SU-DHL-6 (cell line): ENCODE results near the gene GCNT1.

Experiments
- H2AFZ ChIP-seq: fragments of 200-600 bp; sonication (generic); 2 replicates; pipeline ENCODE4 v1.6.1; 2014; ENCODE audit warnings: low read depth, mild to moderate bottlenecking, moderate library complexity, mixed read lengths, antibody characterized with exemption, low read length; ENCODE audit not compliant: severe bottlenecking
- H3F3A ChIP-seq: fragments of 200-600 bp; shearing (Covaris generic); 2 replicates; pipeline ENCODE4 v1.6.0; 2016; ENCODE audit warnings: antibody characterized with exemption, mild to moderate bottlenecking; ENCODE audit not compliant: insufficient read depth
- H3K27ac ChIP-seq: fragments of 200-600 bp; sonication (generic); 2 replicates; pipeline ENCODE4 v1.5.1; 2016; ENCODE audit warnings: low read depth, mild to moderate bottlenecking, low read length, moderate library complexity, mixed read lengths
- H3K27me3 ChIP-seq: fragments of 200-600 bp; sonication (generic), shearing (Covaris generic); 2 replicates; pipeline ENCODE4 v1.6.0; 2014; ENCODE audit warnings: mild to moderate bottlenecking, low read length
- H3K36me3 ChIP-seq: fragments of 200-600 bp; sonication (generic); 2 replicates; pipeline ENCODE4 v1.6.1; 2014; ENCODE audit warnings: mild to moderate bottlenecking, low read length, mixed read lengths
- H3K4me2 ChIP-seq: fragments of 300-600, 200-600 bp; shearing (Covaris generic), sonication (generic); 2 replicates; pipeline ENCODE4 v1.6.0; 2014; ENCODE audit warnings: low read length, low read depth, mild to moderate bottlenecking; ENCODE audit not compliant: poor library complexity, severe bottlenecking
- H3K4me3 ChIP-seq: fragments of 200-600 bp; sonication (generic); 2 replicates; pipeline ENCODE4 v1.5.1; 2014; ENCODE audit warnings: antibody characterized with exemption, low read length, mild to moderate bottlenecking, mixed read lengths; ENCODE audit not compliant: insufficient read depth, poor library complexity, severe bottlenecking
- H3K79me2 ChIP-seq: fragments of 200-600 bp; sonication (generic); 2 replicates; pipeline ENCODE4 v1.6.1; 2014; ENCODE audit warnings: mild to moderate bottlenecking, low read length, moderate library complexity; ENCODE audit not compliant: insufficient read depth
- H3K9ac ChIP-seq: fragments of 200-600 bp; sonication (generic); 2 replicates; pipeline ENCODE4 v1.7.0; 2014; ENCODE audit warnings: mild to moderate bottlenecking, low read length
- H3K9me2 ChIP-seq: fragments of 200-600 bp; sonication (generic); replicated peaks from 2 replicates; pipeline ENCODE4 v1.6.1; 2014; ENCODE audit warnings: low read length; ENCODE audit not compliant: insufficient read depth
- H3K9me3 ChIP-seq: fragments of 200-600 bp; sonication (generic); 2 replicates; pipeline ENCODE4 v1.6.1; 2014; ENCODE audit warnings: low read length, mixed read lengths; ENCODE audit not compliant: insufficient read depth
- H4K20me1 ChIP-seq: fragments of 200-600 bp; sonication (generic); 2 replicates; pipeline ENCODE4 v1.6.1; 2014; ENCODE audit warnings: low read depth, mild to moderate bottlenecking, antibody characterized with exemption, low read length, moderate library complexity, mixed read lengths
- EZH2phosphoT487 ChIP-seq: fragments of 200-600 bp; sonication (generic), shearing (Covaris generic); conservative IDR thresholded peaks from 2 replicates; pipeline ENCODE4 v1.6.1; 2018; ENCODE audit warnings: mild to moderate bottlenecking, antibody characterized with exemption, low read length, moderate library complexity, mixed read lengths
- TF ChIP-seq, protein P1 (sequence below): fragments of 200-600 bp; sonication (generic); IDR thresholded peaks from one replicate; pipeline ENCODE4 v1.5.1; 2017; ENCODE audit warnings: antibody characterized with exemption, mild to moderate bottlenecking, low read length, moderate library complexity; ENCODE audit not compliant: insufficient read depth, poor library complexity, severe bottlenecking

The GCNT1 gene

DNA sequence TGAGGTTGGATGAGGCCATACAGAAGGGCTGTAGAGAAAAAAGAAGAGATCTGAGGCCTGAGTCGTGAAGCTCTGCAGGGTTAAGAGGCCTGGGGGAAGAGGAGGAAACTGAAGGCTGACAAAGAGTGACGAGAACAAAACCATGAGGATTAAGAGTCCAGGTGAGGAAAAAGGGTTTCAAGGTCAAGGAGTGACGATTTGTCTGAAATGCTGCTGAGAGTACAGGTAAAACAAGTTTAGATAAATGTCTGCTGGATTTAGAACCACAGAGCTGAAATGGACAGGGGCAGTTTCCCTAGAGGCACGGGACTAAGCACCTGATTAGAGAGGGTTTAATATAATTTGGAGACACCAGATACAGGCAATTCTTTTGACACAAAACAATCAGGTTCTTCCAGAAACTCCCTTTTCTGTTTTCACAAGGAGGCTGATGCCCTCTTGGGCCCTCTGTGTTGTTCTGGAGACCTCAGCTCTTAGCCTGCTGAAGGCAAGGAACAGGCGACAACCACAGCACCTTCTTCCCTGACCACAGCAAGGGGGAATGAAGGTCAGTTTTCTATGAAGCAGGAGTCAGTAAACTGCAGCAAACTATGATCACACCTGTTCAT is 14.6 kb upstream of the GCNT1 start:
- no peaks in the 10 kb centered on the region for H3K27me3 ChIP-seq
- H3K9me3 ChIP-seq: no peaks in the 10 kb centered on the region
- H3K79me2 ChIP-seq: no peaks in the 10 kb centered on the region
- no peak overlapping the region for H3K4me2 ChIP-seq
- no peak overlapping the region for H3K27ac ChIP-seq
- TF ChIP-seq EZH2phosphoT487: no peak
- TF ChIP-seq, protein P1, sequence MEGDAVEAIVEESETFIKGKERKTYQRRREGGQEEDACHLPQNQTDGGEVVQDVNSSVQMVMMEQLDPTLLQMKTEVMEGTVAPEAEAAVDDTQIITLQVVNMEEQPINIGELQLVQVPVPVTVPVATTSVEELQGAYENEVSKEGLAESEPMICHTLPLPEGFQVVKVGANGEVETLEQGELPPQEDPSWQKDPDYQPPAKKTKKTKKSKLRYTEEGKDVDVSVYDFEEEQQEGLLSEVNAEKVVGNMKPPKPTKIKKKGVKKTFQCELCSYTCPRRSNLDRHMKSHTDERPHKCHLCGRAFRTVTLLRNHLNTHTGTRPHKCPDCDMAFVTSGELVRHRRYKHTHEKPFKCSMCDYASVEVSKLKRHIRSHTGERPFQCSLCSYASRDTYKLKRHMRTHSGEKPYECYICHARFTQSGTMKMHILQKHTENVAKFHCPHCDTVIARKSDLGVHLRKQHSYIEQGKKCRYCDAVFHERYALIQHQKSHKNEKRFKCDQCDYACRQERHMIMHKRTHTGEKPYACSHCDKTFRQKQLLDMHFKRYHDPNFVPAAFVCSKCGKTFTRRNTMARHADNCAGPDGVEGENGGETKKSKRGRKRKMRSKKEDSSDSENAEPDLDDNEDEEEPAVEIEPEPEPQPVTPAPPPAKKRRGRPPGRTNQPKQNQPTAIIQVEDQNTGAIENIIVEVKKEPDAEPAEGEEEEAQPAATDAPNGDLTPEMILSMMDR: no peak
- no peak overlapping the region for H2AFZ ChIP-seq
- no peak overlapping the region for H3K4me3 ChIP-seq
- no peaks in the 10 kb centered on the region for H3F3A ChIP-seq
- no peaks in the 10 kb centered on the region for H3K9me2 ChIP-seq
- H3K36me3 ChIP-seq: no peaks in the 10 kb centered on the region
- H3K9ac ChIP-seq: no peak overlapping the region
- H4K20me1 ChIP-seq: no peaks in the 10 kb centered on the region

DNA sequence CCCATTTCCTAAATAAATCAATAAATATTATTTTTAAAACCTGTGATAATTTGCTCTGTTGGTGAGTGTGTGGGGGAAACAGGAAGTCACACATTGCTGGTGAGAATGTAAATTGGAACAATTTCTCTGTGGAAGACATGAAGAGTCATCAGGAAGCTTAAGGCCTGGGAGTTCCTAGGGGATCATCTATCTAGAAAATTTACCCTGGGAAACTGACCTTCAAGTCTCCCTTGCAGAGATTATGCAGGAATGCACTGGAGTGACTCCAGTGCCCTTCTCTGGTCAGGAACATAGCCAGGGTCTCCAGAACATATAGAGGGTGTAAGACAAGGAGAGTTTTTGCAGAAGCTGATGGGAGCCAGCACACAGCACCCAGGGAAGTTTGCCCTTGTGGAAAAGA is 13.0 kb upstream of the GCNT1 start:
- H2AFZ ChIP-seq: no peak overlapping the region
- H3K9me3 ChIP-seq: no peaks in the 10 kb centered on the region
- H3K9me2 ChIP-seq: no peaks in the 10 kb centered on the region
- no peak for TF ChIP-seq EZH2phosphoT487
- TF ChIP-seq, protein P1: no peak
- H3K36me3 ChIP-seq: no peaks in the 10 kb centered on the region
- H3K9ac ChIP-seq: no peak overlapping the region
- no peak overlapping the region for H3K4me2 ChIP-seq
- H4K20me1 ChIP-seq: no peaks in the 10 kb centered on the region
- no peaks in the 10 kb centered on the region for H3K79me2 ChIP-seq
- H3K27me3 ChIP-seq: no peaks in the 10 kb centered on the region
- H3K27ac ChIP-seq: no peak overlapping the region
- no peak overlapping the region for H3K4me3 ChIP-seq
- no peaks in the 10 kb centered on the region for H3F3A ChIP-seq

DNA sequence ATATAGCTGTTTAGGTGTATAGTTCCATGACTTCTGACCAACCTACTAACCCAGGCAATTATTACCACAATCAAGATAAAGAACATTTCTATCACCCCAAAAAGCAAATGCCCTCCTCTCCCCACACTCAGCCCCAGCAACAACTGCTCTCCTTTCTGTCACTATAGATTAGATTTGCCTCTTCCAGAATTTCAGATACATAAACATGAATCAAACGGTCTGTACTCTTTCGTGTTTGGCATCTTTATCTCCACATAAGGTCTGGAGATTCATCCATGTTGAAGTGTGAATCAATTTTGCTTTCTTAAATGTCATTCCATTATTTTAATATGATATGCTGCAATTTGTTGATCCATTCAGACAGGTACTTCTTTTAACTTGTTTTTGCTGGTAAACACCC is 10.5 kb upstream of the GCNT1 start:
- Histone ChIP-seq H3K79me2 (no peaks in the 10 kb centered on the region), H3F3A (no peaks in the 10 kb centered on the region), H3K9me3 (no peaks in the 10 kb centered on the region), H3K9me2 (no peaks in the 10 kb centered on the region), H3K27me3 (no peaks in the 10 kb centered on the region), H3K36me3 (no peaks in the 10 kb centered on the region), H4K20me1 (no peaks in the 10 kb centered on the region), H2AFZ (no peak overlapping the region), H3K4me3 (no peak overlapping the region), H3K9ac (no peak overlapping the region), H3K27ac (no peak overlapping the region), H3K4me2 (no peak overlapping the region)
- TF ChIP-seq, protein P1: no peak
- no peak for TF ChIP-seq EZH2phosphoT487

DNA sequence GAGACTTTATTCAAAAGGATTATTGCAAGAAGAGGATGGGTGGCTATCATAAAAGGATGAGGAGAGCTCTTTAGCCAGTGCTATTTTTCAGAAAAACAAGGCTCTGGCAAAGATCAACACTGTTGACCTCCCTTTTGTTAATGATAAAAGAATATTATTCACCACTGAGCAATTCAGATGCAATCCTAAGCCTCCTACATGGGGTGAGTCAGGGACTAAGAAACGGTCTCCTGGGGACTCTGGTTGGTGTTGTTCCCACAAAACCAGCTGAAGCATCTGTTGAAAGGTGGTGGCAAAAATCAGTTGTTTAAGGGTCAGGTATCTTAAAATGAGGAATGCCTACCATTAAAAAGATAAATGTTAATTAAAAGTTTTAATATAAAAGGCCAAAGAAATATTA is 7.7 kb upstream of the GCNT1 start:
- Histone ChIP-seq H2AFZ (no peak overlapping the region), H3K4me2 (no peak overlapping the region)

More for the DNA sequence above, 7.7 kb upstream of the GCNT1 start:
- H3K9me3 ChIP-seq: no peaks in the 10 kb centered on the region
- no peaks in the 10 kb centered on the region for H3K9me2 ChIP-seq
- H3K36me3 ChIP-seq: no peaks in the 10 kb centered on the region
- no peaks in the 10 kb centered on the region for H3K27me3 ChIP-seq
- no peaks in the 10 kb centered on the region for H3K79me2 ChIP-seq
- no peak overlapping the region for H3K9ac ChIP-seq
- no peak overlapping the region for H3K27ac ChIP-seq
- TF ChIP-seq, protein P1: no peak
- H4K20me1 ChIP-seq: no peaks in the 10 kb centered on the region
- no peaks in the 10 kb centered on the region for H3F3A ChIP-seq
- no peak overlapping the region for H3K4me3 ChIP-seq
